GM23338 (cell line): ENCODE measurements around the gene ANO4. TPM values are rescaled to one million over a fixed set of nuclear protein-coding genes. Genes with fewer than 3 reads are reported as not detected.
A peak's percentile ranks its signal among the peaks of the same experiment; 100 is the strongest.

Experiments used
- ATAC-seq: fragments of 200-7000 bp; cut with Tn5 transposase; 3 replicates; pipeline ENCODE4 v1.9.1; 2020
- DNase-seq: peaks from one replicate; pipeline ENCODE4 v3.0.0-alpha.2; 2015; ENCODE audit warnings: low spot score
- H2AFZ ChIP-seq: fragments of 200-600 bp; sonication (generic); 2 replicates; pipeline ENCODE4 v1.8.0; 2016; ENCODE audit warnings: antibody characterized with exemption, mild to moderate bottlenecking, moderate library complexity
- H3F3A ChIP-seq: fragments of 200-600 bp; sonication (generic); replicated peaks from 2 replicates; pipeline ENCODE4 v1.8.0; 2017; ENCODE audit warnings: antibody characterized with exemption, mixed run types, low read depth
- H3K27ac ChIP-seq: fragments of 200-600 bp; sonication (generic); 2 replicates; pipeline ENCODE4 v1.6.1; 2016; ENCODE audit warnings: low read depth
- H3K27me3 ChIP-seq: fragments of 200-600 bp; sonication (generic); 2 replicates; pipeline ENCODE4 v1.8.0; 2016; ENCODE audit warnings: mild to moderate bottlenecking, mixed run types, moderate library complexity; ENCODE audit not compliant: insufficient read depth
- H3K36me3 ChIP-seq: fragments of 200-600 bp; sonication (generic); 2 replicates; pipeline ENCODE4 v1.8.0; 2016; ENCODE audit warnings: mild to moderate bottlenecking; ENCODE audit not compliant: insufficient read depth
- H3K4me1 ChIP-seq: fragments of 200-600 bp; sonication (generic); 2 replicates; pipeline ENCODE4 v1.8.0; 2016; ENCODE audit warnings: mild to moderate bottlenecking, moderate library complexity; ENCODE audit not compliant: insufficient read depth
- H3K4me2 ChIP-seq: fragments of 200-600 bp; sonication (generic); 2 replicates; pipeline ENCODE4 v1.7.1; 2017; ENCODE audit warnings: mixed run types
- H3K4me3 ChIP-seq: fragments of 200-600 bp; sonication (generic); 2 replicates; pipeline ENCODE4 v1.6.1; 2016; ENCODE audit warnings: mixed run types
- H3K79me2 ChIP-seq: fragments of 200-600 bp; sonication (generic); replicated peaks from 2 replicates; pipeline ENCODE4 v1.8.0; 2017; ENCODE audit warnings: mild to moderate bottlenecking; ENCODE audit not compliant: insufficient read depth
- H3K9me2 ChIP-seq: fragments of 200-600 bp; sonication (generic); 2 replicates; pipeline ENCODE4 v1.8.0; 2017; ENCODE audit not compliant: insufficient read depth
- H4K20me1 ChIP-seq: fragments of 200-600 bp; sonication (generic); replicated peaks from 2 replicates; pipeline ENCODE4 v1.8.0; 2017; ENCODE audit warnings: mild to moderate bottlenecking; ENCODE audit not compliant: insufficient read depth
- H3K27ac Mint-ChIP-seq: 2 replicates; pipeline ENCODE4 v1.8.0; 2020; ENCODE audit warnings: inconsistent platforms, mild to moderate bottlenecking, moderate library complexity, mixed read lengths
- H3K27me3 Mint-ChIP-seq: 3 replicates; pipeline ENCODE4 v1.8.0; 2022; ENCODE audit warnings: low read depth, mild to moderate bottlenecking, moderate library complexity, mixed read lengths, inconsistent platforms; ENCODE audit not compliant: insufficient read depth, poor library complexity
- H3K36me3 Mint-ChIP-seq: 3 replicates; pipeline ENCODE4 v1.8.0; 2021; ENCODE audit warnings: low read depth, mild to moderate bottlenecking, inconsistent platforms, moderate library complexity, mixed read lengths
- H3K4me1 Mint-ChIP-seq: 3 replicates; pipeline ENCODE4 v1.8.0; 2020; ENCODE audit warnings: mild to moderate bottlenecking, inconsistent platforms, mixed read lengths
- H3K4me3 Mint-ChIP-seq: 3 replicates; pipeline ENCODE4 v1.8.0; 2021; ENCODE audit warnings: moderate library complexity, mild to moderate bottlenecking, inconsistent platforms, mixed read lengths
- H3K9me3 Mint-ChIP-seq: 3 replicates; pipeline ENCODE4 v1.8.0; 2020; ENCODE audit warnings: moderate library complexity, mild to moderate bottlenecking, inconsistent platforms, mixed read lengths
- CREB1 ChIP-seq: fragments of 250-450 bp; sonication (Bioruptor Pico); IDR thresholded peaks from 2 replicates; pipeline ENCODE4 v1.5.0; 2020; ENCODE audit warnings: low read depth, mild to moderate bottlenecking, moderate library complexity
- CTCF ChIP-seq, 2 experiments: fragments of 200-600 bp in 1 of 2; sonication (generic) in 1 of 2; conservative IDR thresholded peaks; 2 replicates each; pipeline versions ENCODE4 v1.5.1 to v1.6.1; 2016 to 2017; ENCODE audit warnings: antibody characterized with exemption in 2 of 2, low read depth in 2 of 2, mild to moderate bottlenecking in 2 of 2, moderate library complexity in 1 of 2
- ETS1 ChIP-seq: IDR thresholded peaks from 2 replicates; pipeline ENCODE4 v1.6.1; 2016; ENCODE audit warnings: antibody characterized with exemption
- EZH2 ChIP-seq: fragments of 200-600 bp; sonication (generic); IDR thresholded peaks from one replicate; pipeline ENCODE4 v1.8.0; 2017; ENCODE audit warnings: antibody characterized with exemption, mild to moderate bottlenecking, low read depth; ENCODE audit not compliant: unreplicated experiment
- JUNB ChIP-seq: IDR thresholded peaks from one replicate; pipeline ENCODE4 v1.6.1; 2016; ENCODE audit warnings: antibody characterized with exemption; ENCODE audit not compliant: unreplicated experiment
- POLR2AphosphoS5 ChIP-seq: IDR thresholded peaks from 2 replicates; pipeline ENCODE4 v1.6.1; 2016; ENCODE audit warnings: antibody characterized with exemption, low read depth
- REST ChIP-seq: IDR thresholded peaks from one replicate; pipeline ENCODE4 v1.6.1; 2018; ENCODE audit warnings: antibody characterized with exemption; ENCODE audit not compliant: unreplicated experiment
- STAT1 ChIP-seq: IDR thresholded peaks from one replicate; pipeline ENCODE4 v1.6.1; 2016; ENCODE audit warnings: antibody characterized with exemption; ENCODE audit not compliant: unreplicated experiment
- ZNF331 ChIP-seq: fragments of 250-450 bp; sonication (Bioruptor Pico); IDR thresholded peaks from 2 replicates; pipeline ENCODE4 v1.5.0; 2020; ENCODE audit warnings: low read depth, mild to moderate bottlenecking, moderate library complexity
- polyA plus RNA-seq: library from polyadenylated mRNA; unstranded; fragments of >200 nt; fragmentation: Nextera tagmentation; extraction: Ambion mirVana; gene quantifications from 2 replicates; pipeline ENCODE4 v1.2.1, GENCODE V29; 2016
- total RNA-seq: library from RNA; depleted of rRNA; stranded (reverse); fragments of >200 nt; shearing (Covaris generic); gene quantifications from 2 replicates; pipeline ENCODE4 v1.2.3, GENCODE V29; 2014

Gene ANO4
- total and polyA plus RNA-seq, 2 experiments from 2014 or later: 1.7 to 8.7 TPM

GRCh38 chr12:101086490-101087135, 292.0 kb downstream of the ANO4 start (continued):
- TF ChIP-seq REST (no peak), ETS1 (no peak)

GRCh38 chr12:101087920-101088319, 293.3 kb downstream of the ANO4 start:
- Histone ChIP-seq H2AFZ (peak overlapping the region; percentile 74), H4K20me1 (no peaks in the 10 kb centered on the region), H3K4me1 (peaks cover 4% of the 10 kb centered on the region; the same call in 1 of the 2 replicates), H3K27me3 (no peaks in the 10 kb centered on the region), H3K4me3 (no peak overlapping the region), H3F3A (no peaks in the 10 kb centered on the region), H3K27ac (no peak overlapping the region), H3K36me3 (no peaks in the 10 kb centered on the region), H3K9me2 (no peaks in the 10 kb centered on the region), H3K4me2 (no peak overlapping the region), H3K79me2 (no peaks in the 10 kb centered on the region)
- Mint-ChIP-seq H3K4me3 (no peak overlapping the region), H3K9me3 (no peaks in the 10 kb centered on the region), H3K36me3 (no peaks in the 10 kb centered on the region), H3K4me1 (peaks cover 20% of the 10 kb centered on the region), H3K27me3 (no peaks in the 10 kb centered on the region), H3K27ac (peak overlapping the region; percentile 4; the same call in 1 of the 2 replicates)
- no peak for DNase-seq
- TF ChIP-seq CREB1 (CRISPR knock-in tag): no peak
- ATAC-seq: no peak

GRCh38 chr12:101089271-101089670, 294.7 kb downstream of the ANO4 start:
- Histone ChIP-seq H3F3A (no peaks in the 10 kb centered on the region), H3K27ac (no peak overlapping the region), H4K20me1 (no peaks in the 10 kb centered on the region), H3K27me3 (no peaks in the 10 kb centered on the region), H3K4me2 (no peak overlapping the region), H3K4me1 (peaks cover 4% of the 10 kb centered on the region; the same call in 1 of the 2 replicates), H3K36me3 (no peaks in the 10 kb centered on the region), H2AFZ (no peak overlapping the region), H3K79me2 (no peaks in the 10 kb centered on the region), H3K4me3 (no peak overlapping the region), H3K9me2 (no peaks in the 10 kb centered on the region)
- Mint-ChIP-seq H3K36me3 (no peaks in the 10 kb centered on the region), H3K4me3 (no peak overlapping the region), H3K4me1 (peaks cover 20% of the 10 kb centered on the region), H3K9me3 (no peaks in the 10 kb centered on the region), H3K27ac (no peak overlapping the region), H3K27me3 (no peaks in the 10 kb centered on the region)
- ATAC-seq: no peak
- DNase-seq: peak; percentile 36
- no peak for TF ChIP-seq ETS1
- no peak for TF ChIP-seq JUNB
- TF ChIP-seq STAT1: no peak
- TF ChIP-seq POLR2AphosphoS5: no peak
- TF ChIP-seq CREB1 (CRISPR knock-in tag): no peak
- TF ChIP-seq CTCF (conservative IDR thresholded peaks at IDR 0.05; ENCODE audit: low read depth in 2 of 2): no peak
- no peak for TF ChIP-seq ZNF331 (CRISPR knock-in tag)
- TF ChIP-seq REST: no peak
- no peak for TF ChIP-seq EZH2
